HG03521 (cell line): Measurements from ENCODE around the gene HAGH.
"Not testable (repeated sequence)": the region's sequence is repeated elsewhere in the genome, so short reads cannot be mapped to it uniquely, and the experiment has no call there.

Experiments
- ATAC-seq: cut with Tn5 transposase; IDR thresholded peaks from one replicate; pipeline ENCODE4 v1.9.1; 2021; ENCODE audit warnings: mild to moderate bottlenecking, moderate library complexity; ENCODE audit not compliant: unreplicated experiment

The HAGH gene

GRCh38 chr16:1815461-1815860 lies 11.2 kb downstream of the HAGH start:
- no peak for ATAC-seq

GRCh38 chr16:1812732-1813163 lies 13.9 kb downstream of the HAGH start:
- ATAC-seq = no peak

GRCh38 chr16:1810536-1810935 lies 16.1 kb downstream of the HAGH start:
- no peak for ATAC-seq

GRCh38 chr16:1810106-1810505 lies 16.5 kb downstream of the HAGH start:
- ATAC-seq = no peak

- ATAC-seq = no peak
Measured at GRCh38 chr16:1809281-1809801, 17.3 kb downstream of the HAGH start.

GRCh38 chr16:1808691-1809090 lies 17.9 kb downstream of the HAGH start:
- no peak for ATAC-seq

- ATAC-seq = no peak
Measured at GRCh38 chr16:1807626-1808025, 19.0 kb downstream of the HAGH start.

- no peak for ATAC-seq
Measured at GRCh38 chr16:1800701-1801100, 25.9 kb downstream of the HAGH start.

GRCh38 chr16:1799263-1799662 lies 27.4 kb downstream of the HAGH start:
- not testable (repeated sequence) for ATAC-seq

GRCh38 chr16:1794908-1795666 lies 31.5 kb downstream of the HAGH start:
- no peak for ATAC-seq

GRCh38 chr16:1794221-1794871 lies 32.3 kb downstream of the HAGH start:
- no peak for ATAC-seq

- no peak for ATAC-seq
Measured at GRCh38 chr16:1793578-1794220, 32.9 kb downstream of the HAGH start, which contains the start of gene IGFALS. IGFALS (minus strand) TSS chr16:1793705; CDS start chr16:1793652, 53 bp downstream.

GRCh38 chr16:1792836-1793577 lies 33.6 kb downstream of the HAGH start:
- ATAC-seq = no peak

- ATAC-seq = no peak
Measured at GRCh38 chr16:1791943-1792812, 34.4 kb downstream of the HAGH start.

- ATAC-seq = no peak
Measured at GRCh38 chr16:1791256-1791942, 35.2 kb downstream of the HAGH start.

- ATAC-seq = no peak
Measured at GRCh38 chr16:1790611-1791255, 35.9 kb downstream of the HAGH start.

GRCh38 chr16:1790261-1790610 lies 36.4 kb downstream of the HAGH start:
- ATAC-seq = no peak

GRCh38 chr16:1789643-1790045 lies 37.0 kb downstream of the HAGH start:
- ATAC-seq = no peak

GRCh38 chr16:1788708-1789100 lies 37.9 kb downstream of the HAGH start:
- ATAC-seq = no peak
